H1 (cell line): ENCODE measurements around the gene BAAT. TPM values are rescaled to one million over a fixed set of nuclear protein-coding genes. Genes with fewer than 3 reads are reported as not detected.

ENCODE experiments used
- CTCF ChIA-PET: fragments of 300-600 bp; sonication (Branson Sonifier 250); formaldehyde crosslinking; loops from one replicate; lab custom pipeline; 2021; ENCODE audit not compliant: partially characterized antibody; lab: Charles Lee
- POLR2A ChIA-PET: fragments of 300-600 bp; sonication (Branson Sonifier 250); formaldehyde crosslinking; loops from one replicate; lab custom pipeline; 2021; ENCODE audit warnings: inconsistent platforms; ENCODE audit not compliant: partially characterized antibody; lab: Charles Lee
- DNase-seq, 2 experiments: peaks; one replicate each; pipeline versions ENCODE4 v3.0.0 to v3.0.0-alpha.2; 2010 to 2022; ENCODE audit warnings: low spot score in 2 of 2, low read depth in 1 of 2, mixed read lengths in 1 of 2
- FAIRE-seq: peaks from 2 replicates; lab custom pipeline; 2011; peaks lifted over from hg19 to GRCh38; lab: Jason Lieb, UNC
- H2AFZ ChIP-seq: 2 replicates; pipeline ENCODE4 v1.8.1; 2012; ENCODE audit warnings: low read length, inconsistent platforms
- H2AK5ac ChIP-seq: 2 replicates; pipeline ENCODE4 v1.6.1; 2013; ENCODE audit warnings: low read depth, low read length
- H2BK120ac ChIP-seq: replicated peaks from 2 replicates; pipeline ENCODE3; 2013; ENCODE audit warnings: low read depth, low read length, inconsistent platforms
- H2BK12ac ChIP-seq: 2 replicates; pipeline ENCODE4 v1.6.1; 2013; ENCODE audit warnings: low read depth, low read length
- H2BK15ac ChIP-seq: 2 replicates; pipeline ENCODE4 v1.6.1; 2013; ENCODE audit warnings: low read length
- H2BK20ac ChIP-seq: 2 replicates; pipeline ENCODE4 v1.6.1; 2013; ENCODE audit warnings: low read length
- H2BK5ac ChIP-seq: 2 replicates; pipeline ENCODE4 v1.6.1; 2013; ENCODE audit warnings: low read depth, low read length
- H3K14ac ChIP-seq: 2 replicates; pipeline ENCODE4 v1.6.1; 2013; ENCODE audit warnings: inconsistent platforms; ENCODE audit not compliant: insufficient read length
- H3K18ac ChIP-seq: 2 replicates; pipeline ENCODE4 v1.6.1; 2013; ENCODE audit warnings: low read length; ENCODE audit errors: extremely low read depth
- H3K23ac ChIP-seq: 2 replicates; pipeline ENCODE4 v1.6.1; 2013; ENCODE audit warnings: inconsistent platforms; ENCODE audit not compliant: insufficient read length
- H3K23me2 ChIP-seq: 2 replicates; pipeline ENCODE4 v1.6.1; 2013; ENCODE audit warnings: low read depth, low read length
- H3K27ac ChIP-seq: 2 replicates; pipeline ENCODE4 v1.6.1; 2011; ENCODE audit warnings: low read depth, low read length, inconsistent platforms
- H3K27me3 ChIP-seq, 4 experiments: replicated peaks in 1 of 4; 1 replicate in 1 of 4; 2 replicates in 3 of 4; pipeline versions ENCODE4 v1.6.1 to v1.8.1; 2011 to 2013; ENCODE audit warnings: low read length in 3 of 4, mild to moderate bottlenecking in 3 of 4, inconsistent platforms in 2 of 4, mixed read lengths in 2 of 4, moderate library complexity in 1 of 4; ENCODE audit not compliant: control insufficient read depth in 3 of 4, insufficient read depth in 3 of 4; ENCODE audit errors: extremely low read depth in 1 of 4
- H3K36me3 ChIP-seq, 4 experiments: 2 replicates each; pipeline versions ENCODE4 v1.6.1 to v1.8.1; 2011 to 2013; ENCODE audit warnings: mild to moderate bottlenecking in 4 of 4, low read length in 3 of 4, moderate library complexity in 2 of 4, control low read depth in 1 of 4, inconsistent platforms in 1 of 4; ENCODE audit not compliant: insufficient read depth in 4 of 4, control insufficient read depth in 2 of 4
- H3K4ac ChIP-seq: replicated peaks from 2 replicates; pipeline ENCODE3; 2013; ENCODE audit warnings: low read length, low read depth, mixed read lengths, inconsistent platforms; ENCODE audit not compliant: insufficient read length
- H3K4me1 ChIP-seq, 4 experiments: replicated peaks in 1 of 4; 1 replicate in 1 of 4; 2 replicates in 3 of 4; pipeline versions ENCODE4 v1.6.1 to v1.8.1; 2011 to 2013; ENCODE audit warnings: low read length in 3 of 4, inconsistent platforms in 2 of 4, mixed read lengths in 1 of 4; ENCODE audit not compliant: insufficient read depth in 4 of 4, control insufficient read depth in 3 of 4
- H3K4me2 ChIP-seq, 2 experiments: 2 replicates each; pipeline versions ENCODE4 v1.6.1 to v1.8.1; 2011 to 2013; ENCODE audit warnings: low read depth in 2 of 2, low read length in 2 of 2, control low read depth in 1 of 2, inconsistent platforms in 1 of 2, mild to moderate bottlenecking in 1 of 2; ENCODE audit not compliant: insufficient read depth in 1 of 2
- H3K4me3 ChIP-seq, 4 experiments: fragments of 200-600, 300-600 bp in 1 of 4; sonication (generic), shearing (Covaris generic), sonication (Bioruptor Twin) in 1 of 4; 2 replicates each; pipeline versions ENCODE4 v1.5.1 to v1.8.1; 2011 to 2016; ENCODE audit warnings: low read length in 4 of 4, low read depth in 3 of 4, control low read depth in 2 of 4, inconsistent platforms in 2 of 4, mild to moderate bottlenecking in 2 of 4, mixed read lengths in 1 of 4, moderate library complexity in 1 of 4; ENCODE audit not compliant: insufficient read depth in 2 of 4; ENCODE audit errors: extremely low read depth in 1 of 4
- H3K56ac ChIP-seq: replicated peaks from 2 replicates; pipeline ENCODE3; 2013; ENCODE audit warnings: low read depth, mild to moderate bottlenecking, mixed read lengths, low read length, inconsistent platforms; ENCODE audit not compliant: insufficient read length
- H3K79me1 ChIP-seq: 2 replicates; pipeline ENCODE4 v1.6.1; 2013; ENCODE audit warnings: low read depth, low read length, control low read depth
- H3K79me2 ChIP-seq, 2 experiments: 2 replicates each; pipeline versions ENCODE4 v1.6.1 to v1.8.1; 2012 to 2013; ENCODE audit warnings: low read length in 2 of 2, mild to moderate bottlenecking in 2 of 2, inconsistent platforms in 1 of 2; ENCODE audit not compliant: insufficient read depth in 2 of 2, control insufficient read depth in 1 of 2
- H3K9ac ChIP-seq, 4 experiments: replicated peaks in 1 of 4; 1 replicate in 1 of 4; 2 replicates in 3 of 4; pipeline versions ENCODE4 v1.6.1 to v1.8.1; 2011 to 2013; ENCODE audit warnings: low read depth in 3 of 4, low read length in 3 of 4, control low read depth in 2 of 4, mild to moderate bottlenecking in 2 of 4, moderate library complexity in 2 of 4, inconsistent platforms in 1 of 4; ENCODE audit errors: extremely low read depth in 1 of 4
- H3K9me3 ChIP-seq, 2 experiments: 2 replicates each; pipeline versions ENCODE4 v1.6.1 to v1.8.1; 2012 to 2013; ENCODE audit warnings: mild to moderate bottlenecking in 2 of 2, moderate library complexity in 2 of 2, control low read depth in 1 of 2, inconsistent platforms in 1 of 2, low read depth in 1 of 2, low read length in 1 of 2, mixed read lengths in 1 of 2; ENCODE audit not compliant: insufficient read depth in 2 of 2
- H4K20me1 ChIP-seq, 2 experiments: replicated peaks in 1 of 2; 2 replicates each; pipeline versions ENCODE3 to v1.8.1; 2011 to 2013; ENCODE audit warnings: inconsistent platforms in 2 of 2, low read length in 2 of 2, mild to moderate bottlenecking in 1 of 2; ENCODE audit not compliant: insufficient read depth in 2 of 2, control insufficient read depth in 1 of 2
- H4K5ac ChIP-seq: 2 replicates; pipeline ENCODE4 v1.6.1; 2013; ENCODE audit warnings: low read length, low read depth, mixed read lengths, inconsistent platforms; ENCODE audit not compliant: insufficient read length
- H4K8ac ChIP-seq: 2 replicates; pipeline ENCODE4 v1.8.0; 2013; ENCODE audit warnings: mild to moderate bottlenecking, moderate library complexity, low read length, inconsistent platforms; ENCODE audit not compliant: insufficient read depth; ENCODE audit errors: extremely low read depth
- H4K91ac ChIP-seq: replicated peaks from 2 replicates; pipeline ENCODE3; 2013; ENCODE audit warnings: low read length, mixed read lengths, inconsistent platforms; ENCODE audit not compliant: insufficient read length
- BACH1 ChIP-seq: IDR thresholded peaks from 2 replicates; pipeline ENCODE4 v1.6.1; 2012; ENCODE audit warnings: low read length, improper control_type of control experiment
- BCL11A ChIP-seq, 2 experiments: IDR thresholded peaks; one replicate each; pipeline ENCODE4 v1.6.1; 2011; ENCODE audit warnings: low read depth in 2 of 2, low read length in 2 of 2, mild to moderate bottlenecking in 2 of 2
- CBX8 ChIP-seq: fragments of 300-800, 300-1000 bp; sonication (generic); IDR thresholded peaks from 2 replicates; pipeline ENCODE4 v1.7.1; 2016; ENCODE audit warnings: low read depth, low read length, borderline replicate concordance
- CHD1 ChIP-seq: IDR thresholded peaks from 2 replicates; pipeline ENCODE4 v1.6.1; 2012; ENCODE audit warnings: low read depth, low read length, improper control_type of control experiment
- EGR1 ChIP-seq: IDR thresholded peaks from 2 replicates; pipeline ENCODE4 v1.6.1; 2011; ENCODE audit warnings: low read depth, low read length, borderline replicate concordance
- FOSL1 ChIP-seq: IDR thresholded peaks from 2 replicates; pipeline ENCODE4 v1.6.1; 2011; ENCODE audit warnings: mild to moderate bottlenecking, low read depth, low read length, moderate library complexity; ENCODE audit not compliant: insufficient read depth
- GTF2F1 ChIP-seq: IDR thresholded peaks from 2 replicates; pipeline ENCODE4 v1.6.1; 2012; ENCODE audit warnings: low read depth, low read length, improper control_type of control experiment, borderline replicate concordance
- KDM4A ChIP-seq: IDR thresholded peaks from one replicate; pipeline ENCODE4 v1.7.1; 2012; ENCODE audit warnings: low read depth, mild to moderate bottlenecking, moderate library complexity, low read length, inconsistent platforms; ENCODE audit not compliant: severe bottlenecking
- POU5F1 ChIP-seq: IDR thresholded peaks from 2 replicates; pipeline ENCODE4 v1.6.1; 2011; ENCODE audit warnings: low read depth, mild to moderate bottlenecking, low read length, moderate library complexity
- RFX5 ChIP-seq: IDR thresholded peaks from 2 replicates; pipeline ENCODE4 v1.6.1; 2011; ENCODE audit warnings: low read depth, low read length, improper control_type of control experiment, borderline replicate concordance
- RNF2 ChIP-seq: fragments of 200-900, 300-1000 bp; sonication (generic); IDR thresholded peaks from 2 replicates; pipeline ENCODE4 v1.7.1; 2016; ENCODE audit warnings: borderline replicate concordance, low read depth, mild to moderate bottlenecking, antibody characterized with exemption, low read length; ENCODE audit not compliant: poor library complexity, severe bottlenecking; ENCODE audit errors: missing control alignments
- SIRT6 ChIP-seq: IDR thresholded peaks from one replicate; pipeline ENCODE4 v1.7.1; 2012; ENCODE audit warnings: low read length, inconsistent platforms
- SP4 ChIP-seq: IDR thresholded peaks from 2 replicates; pipeline ENCODE4 v1.6.1; 2012; ENCODE audit warnings: low read length, inconsistent platforms
- SUZ12 ChIP-seq: fragments of 200-600 bp; sonication (generic); IDR thresholded peaks from 2 replicates; pipeline ENCODE4 v1.6.1; 2012; ENCODE audit warnings: mild to moderate bottlenecking, inconsistent platforms, low read length, moderate library complexity, mixed read lengths
- YY1 ChIP-seq: IDR thresholded peaks from 2 replicates; pipeline ENCODE4 v1.6.1; 2011; ENCODE audit warnings: low read depth, mild to moderate bottlenecking, low read length
- WGBS, 2 experiments: shearing (Covaris generic) in 1 of 2; methylation state at CpG; one replicate each; pipeline versions ENCODE4 v1.1.6 to v1.1.7; 2013 to 2015; ENCODE audit warnings: low lambda C conversion rate in 2 of 2, mixed read lengths in 2 of 2, inconsistent platforms in 1 of 2, low coverage in 1 of 2, missing lambda C conversion rate in 1 of 2; ENCODE audit not compliant: insufficient replicate concordance in 2 of 2, insufficient coverage in 1 of 2, insufficient read length in 1 of 2; ENCODE audit errors: extremely low coverage in 1 of 2, missing lambda C conversion rate in 1 of 2; 5-methylcytosine and 5-hydroxymethylcytosine counted together
- polyA plus RNA-seq, 7 experiments: library from polyadenylated mRNA; depleted of rRNA in 3 of 7; stranded (reverse) in 5 of 7; unstranded in 2 of 7; fragments of >200 nt in 5 of 7; fragments of 200-250 nt in 2 of 7; gene quantifications; 1 replicate in 5 of 7; 2 replicates in 1 of 7; 4 replicates in 1 of 7; pipeline versions ENCODE4 v1.2.1 to v1.2.3, GENCODE V29; 2011 to 2013; ENCODE audit warnings: missing spikeins in 2 of 7, mixed read lengths in 2 of 7
- total RNA-seq: library from RNA; stranded (reverse); fragmentation: NEBNext Ultra II Directional; extraction: Animal tissue kit (Norgen Biotek cat#: 25700); gene quantifications from 2 replicates; pipeline ENCODE4 v1.2.1, GENCODE V29; 2021

The BAAT gene
- total and polyA plus RNA-seq, 2 of the 8 experiments (the other 6 are each of a cell fraction or from before 2014, with no cell fraction given), result 0.09 to 0.17 TPM

GRCh38 chr9:101383361-101383760 is 1.4 kb downstream of the BAAT start:
- H3K4me1 ChIP-seq, result peaks cover 0 to 3% (median 0%) of the 10 kb centered on the region in 4 experiments; a peak in 3 of 7 replicates
- ChIA-PET CTCF (interaction anchor here (1.1 kb wide), 1 partner anchor 13 kb away, joined by 3 read pairs; no protein-coding TSS in a partner anchor), POLR2A (interaction anchor here (1.0 to 2.6 kb wide), 2 partner anchors 13 to 15 kb away, joined by 4 to 9 read pairs; partner anchors contain the start of genes MRPL50 and ZNF189)
- no peak overlapping the region for H2BK120ac ChIP-seq
- no peak overlapping the region for H3K14ac ChIP-seq
- H3K9ac ChIP-seq, result no peak overlapping the region
- no peaks in the 10 kb centered on the region for H3K79me1 ChIP-seq
- H3K4me3 ChIP-seq, result peak overlapping the region in 1 of 4 experiments; percentile 2; a peak in 1 of 8 replicates
- no peaks in the 10 kb centered on the region for H3K27me3 ChIP-seq
- no peaks in the 10 kb centered on the region for H3K79me2 ChIP-seq
- H3K36me3 ChIP-seq, result peaks cover 0 to 18% (median 0%) of the 10 kb centered on the region in 4 experiments; a peak in 3 of 8 replicates
- no peak overlapping the region for H3K4me2 ChIP-seq
- no peak overlapping the region for H2BK15ac ChIP-seq
- no peak overlapping the region for H3K56ac ChIP-seq
- no peak overlapping the region for H4K91ac ChIP-seq
- H2BK20ac ChIP-seq, result no peak overlapping the region
- H3K18ac ChIP-seq, result no peak overlapping the region; the same call in 1 of the 2 replicates
- WGBS, 2 experiments, result 77% methylated on average over 2 of the region's 2 CpGs; no CpG with 5 or more reads in 1 of the 2 experiments
- DNase-seq (no peak), FAIRE-seq (no peak)
- no peak overlapping the region for H3K4ac ChIP-seq
- H4K20me1 ChIP-seq, result no peaks in the 10 kb centered on the region
- no peak overlapping the region for H2BK5ac ChIP-seq
- H3K23me2 ChIP-seq, result no peaks in the 10 kb centered on the region
- no peak overlapping the region for H4K8ac ChIP-seq
- H3K27ac ChIP-seq, result no peak overlapping the region
- H4K5ac ChIP-seq, result no peak overlapping the region
- H2BK12ac ChIP-seq, result no peak overlapping the region
- H3K9me3 ChIP-seq, result peaks cover 6 to 14% of the 10 kb centered on the region in 2 experiments; a peak in 2 of 4 replicates
- no peak overlapping the region for H3K23ac ChIP-seq
- H2AFZ ChIP-seq, result no peak overlapping the region
- H2AK5ac ChIP-seq, result no peak overlapping the region
- TF ChIP-seq SP4, result no peak
- TF ChIP-seq POU5F1, result no peak
- no peak for TF ChIP-seq BCL11A (IDR thresholded peaks at IDR 0.05; ENCODE audit: low read depth in 2 of 2, low read length in 2 of 2)
- no peak for TF ChIP-seq CBX8
- no peak for TF ChIP-seq YY1
- TF ChIP-seq RFX5, result no peak
- TF ChIP-seq FOSL1, result no peak
- TF ChIP-seq CHD1, result no peak
- no peak for TF ChIP-seq KDM4A
- no peak for TF ChIP-seq SUZ12
- no peak for TF ChIP-seq RNF2
- no peak for TF ChIP-seq GTF2F1
- no peak for TF ChIP-seq SIRT6
- TF ChIP-seq EGR1, result no peak
- no peak for TF ChIP-seq BACH1
